Activated T-cell treated with anti-CD3 and anti-CD28 coated beads, Interleukin-2, amount 50 U/mL, for 4 hours (primary cell): ENCODE data around the gene IGSF3. TPM values are rescaled to one million over a fixed set of nuclear protein-coding genes. Genes with fewer than 3 reads are reported as not detected.

ENCODE experiments used
- ATAC-seq, 2 donors: fragments of 200-7000 bp; cut with Tn5 transposase; one replicate each; pipeline ENCODE4 v1.10.0; 2021
- DNase-seq: peaks from one replicate; pipeline ENCODE4 v3.0.0-alpha.2; 2020
- H3K27me3 Mint-ChIP-seq: one replicate; pipeline ENCODE4 v1.8.0; 2021; ENCODE audit warnings: low read depth, mixed read lengths
- H3K36me3 Mint-ChIP-seq: one replicate; pipeline ENCODE4 v1.8.0; 2022; ENCODE audit warnings: mixed read lengths; ENCODE audit not compliant: insufficient read depth
- H3K4me1 Mint-ChIP-seq: one replicate; pipeline ENCODE4 v1.8.0; 2021; ENCODE audit warnings: low read depth, mixed read lengths
- H3K4me3 Mint-ChIP-seq: one replicate; pipeline ENCODE4 v1.8.0; 2021; ENCODE audit warnings: mild to moderate bottlenecking, moderate library complexity, mixed read lengths
- H3K9me3 Mint-ChIP-seq: one replicate; pipeline ENCODE4 v1.8.0; 2021; ENCODE audit warnings: mixed read lengths
- total RNA-seq, 3 donors: library from RNA; stranded (reverse); gene quantifications; one replicate each; pipeline ENCODE4 v1.2.1, GENCODE V29; 2021

Gene IGSF3
- total RNA-seq, 3 donors from 2014 or later, result 4.0 to 7.6 (median 4.8) TPM

DNA sequence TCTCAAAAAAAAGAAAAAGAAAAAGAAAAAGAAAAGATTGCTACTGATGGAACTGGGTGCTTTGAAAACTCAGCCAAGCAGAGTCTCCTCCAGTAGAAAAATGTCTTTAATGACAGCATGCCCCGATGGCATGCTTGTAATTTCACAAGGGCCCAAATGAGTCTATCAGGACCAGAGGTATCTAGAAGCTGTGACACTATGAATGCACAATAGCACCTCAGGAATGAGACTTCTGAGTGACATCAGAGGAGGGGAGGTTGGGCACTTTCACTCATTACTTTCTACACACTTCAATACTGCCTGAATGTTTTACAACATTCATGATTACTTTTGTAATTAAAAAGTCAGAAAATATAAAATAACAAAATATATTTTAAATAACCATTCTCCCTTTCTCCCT, 81.6 kb downstream of the IGSF3 start:
- H3K36me3 Mint-ChIP-seq, result no peaks in the 10 kb centered on the region
- peaks cover 1% of the 10 kb centered on the region for H3K4me1 Mint-ChIP-seq
- no peaks in the 10 kb centered on the region for H3K9me3 Mint-ChIP-seq
- H3K4me3 Mint-ChIP-seq, result no peak overlapping the region
- ATAC-seq (no peak), DNase-seq (no peak)
- H3K27me3 Mint-ChIP-seq, result no peaks in the 10 kb centered on the region

GRCh38 chr1:116581323-116581885, 86.1 kb downstream of the IGSF3 start:
- Mint-ChIP-seq H3K4me1 (no peaks in the 10 kb centered on the region), H3K27me3 (no peaks in the 10 kb centered on the region), H3K9me3 (no peaks in the 10 kb centered on the region), H3K36me3 (peaks cover 2% of the 10 kb centered on the region), H3K4me3 (no peak overlapping the region)
- ATAC-seq, result no peak
- DNase-seq, result no peak

DNA sequence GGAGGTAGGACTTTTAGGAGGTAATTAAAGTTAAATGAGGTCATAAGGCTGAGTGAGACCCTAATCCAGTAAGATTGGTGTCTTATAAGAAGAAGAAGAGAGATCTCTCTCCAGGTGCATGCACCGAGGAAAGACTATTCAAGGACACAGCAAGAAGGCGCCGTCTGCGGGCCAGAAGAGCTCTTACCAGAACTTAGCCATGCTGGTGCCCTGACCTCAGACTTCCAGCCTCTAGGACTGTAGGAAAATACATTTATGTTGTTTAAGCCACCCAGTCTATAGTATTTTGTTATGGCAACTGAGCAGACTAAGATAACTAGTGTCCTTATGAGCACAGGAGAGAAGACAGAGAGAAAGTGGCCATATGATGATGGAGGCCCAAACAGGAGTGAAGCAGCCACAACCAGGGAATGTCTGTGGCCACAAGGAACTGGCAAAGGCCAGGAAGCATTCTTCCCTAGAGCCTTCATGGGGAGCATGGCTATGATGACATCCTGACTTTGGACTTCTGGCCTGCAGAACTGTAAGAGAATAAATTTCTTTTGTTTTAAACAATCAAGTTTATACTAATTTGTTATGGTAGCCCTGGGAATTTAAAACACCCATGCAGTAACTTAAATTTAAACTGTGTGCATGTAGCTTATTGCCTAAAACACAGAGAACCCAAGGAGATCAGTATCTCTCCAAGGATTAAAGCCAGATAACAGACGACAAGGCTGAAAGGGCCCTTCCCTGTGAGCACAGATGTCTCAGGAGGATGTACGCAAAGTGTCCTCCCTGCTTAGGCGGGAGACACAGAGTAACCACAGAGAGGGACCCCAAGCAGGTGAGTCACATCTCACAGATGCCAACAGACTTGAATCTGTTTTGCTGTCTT, 86.8 kb downstream of the IGSF3 start:
- Mint-ChIP-seq H3K27me3 (no peaks in the 10 kb centered on the region), H3K36me3 (peaks cover 2% of the 10 kb centered on the region), H3K4me3 (no peak overlapping the region), H3K4me1 (no peaks in the 10 kb centered on the region), H3K9me3 (no peaks in the 10 kb centered on the region)
- ATAC-seq (no peak), DNase-seq (no peak)

- peak overlapping the region; percentile 14 for H3K4me3 Mint-ChIP-seq
- peaks cover 2% of the 10 kb centered on the region for H3K36me3 Mint-ChIP-seq
- H3K4me1 Mint-ChIP-seq, result peaks cover 7% of the 10 kb centered on the region
- H3K9me3 Mint-ChIP-seq, result no peaks in the 10 kb centered on the region
- H3K27me3 Mint-ChIP-seq, result no peaks in the 10 kb centered on the region
- DNase-seq, result no peak
- no peak for ATAC-seq
Observed at GRCh38 chr1:116579259-116579875, 88.2 kb downstream of the IGSF3 start.

DNA sequence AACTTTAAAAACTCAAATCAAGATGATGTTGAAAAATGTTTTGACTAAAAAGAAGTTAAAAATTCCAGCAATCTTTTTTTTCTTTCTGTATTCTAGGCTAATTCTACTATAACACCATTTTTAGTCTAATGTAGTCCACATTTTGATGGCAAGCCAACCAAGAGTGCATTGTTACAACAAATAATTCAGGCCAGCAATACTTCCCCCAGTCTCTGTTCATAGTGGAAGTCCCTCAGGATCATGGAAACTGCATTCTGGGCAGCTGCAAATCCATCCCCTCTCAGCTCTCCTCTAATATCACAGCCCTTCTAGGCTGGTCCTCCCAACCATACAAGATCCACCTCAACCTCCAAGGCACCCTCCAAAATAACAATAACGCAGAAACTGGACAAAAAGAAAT, 89.0 kb downstream of the IGSF3 start:
- H3K27me3 Mint-ChIP-seq, result no peaks in the 10 kb centered on the region

DNA sequence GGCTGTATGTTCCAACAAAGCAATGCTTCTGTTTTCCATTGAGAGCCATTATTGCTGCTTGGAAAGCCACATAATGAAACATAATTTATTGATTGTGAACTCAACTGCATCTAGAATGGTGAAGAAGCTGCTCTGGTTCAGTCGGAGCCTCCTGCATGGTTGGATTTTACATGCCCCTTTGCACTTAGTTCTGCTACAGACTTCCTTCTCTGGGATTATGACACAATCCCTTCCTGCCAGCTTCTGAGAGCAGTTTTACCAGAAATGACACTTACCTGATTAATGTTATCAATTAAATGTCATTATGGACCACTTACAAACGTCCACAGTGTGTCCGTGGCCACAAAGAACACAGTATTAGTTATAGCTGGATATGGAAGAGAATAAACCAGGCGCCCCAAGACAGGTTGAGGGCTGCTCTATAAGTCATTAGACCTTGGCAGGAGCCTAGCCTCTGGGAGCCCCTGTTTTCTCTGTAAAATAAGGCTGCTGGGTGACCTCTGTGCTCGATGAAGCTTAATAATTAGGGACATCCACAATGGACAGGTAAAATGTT, 89.7 kb downstream of the IGSF3 start:
- Mint-ChIP-seq H3K36me3 (peaks cover 2% of the 10 kb centered on the region), H3K9me3 (no peaks in the 10 kb centered on the region), H3K4me1 (peaks cover 11% of the 10 kb centered on the region), H3K4me3 (no peak overlapping the region), H3K27me3 (no peaks in the 10 kb centered on the region)
- DNase-seq (no peak), ATAC-seq (no peak)

More for the DNA sequence above, 89.0 kb downstream of the IGSF3 start:
- no peak overlapping the region for H3K4me3 Mint-ChIP-seq
- no peaks in the 10 kb centered on the region for H3K9me3 Mint-ChIP-seq
- ATAC-seq (no peak), DNase-seq (no peak)
- H3K4me1 Mint-ChIP-seq, result peaks cover 11% of the 10 kb centered on the region
- H3K36me3 Mint-ChIP-seq, result peaks cover 2% of the 10 kb centered on the region

DNA sequence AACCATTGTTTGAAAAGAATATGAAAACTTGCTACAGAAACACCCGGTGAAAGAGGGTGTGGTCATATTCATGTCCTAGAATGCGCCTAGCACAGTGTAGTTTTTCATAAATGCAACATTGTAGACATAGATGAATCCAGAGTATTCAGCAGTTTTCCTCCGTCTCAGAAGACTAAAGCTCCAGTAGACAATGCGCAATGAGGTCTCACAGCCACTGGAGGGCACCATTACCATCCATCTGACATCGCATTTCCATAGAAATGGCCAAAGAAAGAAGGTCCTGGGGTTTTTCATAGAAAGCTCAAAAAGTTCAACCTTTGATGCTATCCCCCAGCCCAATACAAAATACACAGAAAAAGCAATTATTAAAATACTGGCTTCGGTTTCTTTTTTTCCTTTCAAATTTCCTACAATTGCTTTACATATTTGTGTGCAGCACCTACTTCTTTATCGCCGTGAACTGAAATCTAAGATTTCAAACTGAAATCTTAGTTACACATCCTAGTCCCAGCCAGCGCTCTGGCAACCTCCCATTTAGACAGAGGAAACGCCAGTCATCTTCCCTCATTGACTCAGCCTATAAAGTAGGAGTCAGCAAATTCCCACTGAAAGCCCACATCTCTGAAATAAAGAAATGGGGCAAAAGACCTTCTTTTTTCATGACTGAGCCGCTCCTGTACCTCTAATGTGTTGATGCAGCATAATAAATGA, 92.8 kb downstream of the IGSF3 start:
- DNase-seq (peak; percentile 59), ATAC-seq (no peak)
- H3K9me3 Mint-ChIP-seq, result no peaks in the 10 kb centered on the region
- H3K4me1 Mint-ChIP-seq, result peaks cover 22% of the 10 kb centered on the region
- H3K27me3 Mint-ChIP-seq, result no peaks in the 10 kb centered on the region
- peaks cover 2% of the 10 kb centered on the region for H3K36me3 Mint-ChIP-seq
- no peak overlapping the region for H3K4me3 Mint-ChIP-seq

DNA sequence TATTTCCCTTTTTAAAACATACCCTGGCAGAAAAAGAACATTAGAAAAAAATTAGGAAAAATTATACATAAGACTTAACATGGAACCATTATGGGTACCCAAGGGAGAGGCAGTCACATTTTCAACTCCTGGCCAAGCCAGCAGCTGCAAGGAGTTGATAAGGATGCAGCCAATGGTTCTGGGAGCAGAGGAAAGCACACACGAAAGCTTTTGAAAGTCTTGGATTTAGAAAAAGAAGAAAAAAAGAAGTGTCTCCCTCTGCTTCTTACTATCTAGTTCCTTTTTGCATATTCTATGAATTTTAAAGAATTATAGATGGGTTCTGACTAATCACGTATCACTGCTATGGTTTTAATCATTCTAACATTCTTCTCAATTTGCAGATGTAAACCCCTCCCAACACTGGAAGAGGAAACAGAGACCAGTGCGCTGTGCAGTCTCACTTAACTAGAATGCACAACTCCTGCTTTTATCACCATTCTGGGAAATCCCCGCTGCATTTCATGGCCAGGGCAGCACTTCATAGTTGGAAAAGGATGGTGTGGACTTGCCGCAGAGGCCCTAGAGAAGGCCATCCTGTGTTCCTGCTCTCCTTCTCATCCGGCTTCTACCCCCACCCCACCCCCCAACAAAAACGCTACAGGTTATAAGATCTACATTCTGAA, 94.0 kb downstream of the IGSF3 start:
- H3K36me3 Mint-ChIP-seq, result peaks cover 6% of the 10 kb centered on the region
- H3K4me1 Mint-ChIP-seq, result peaks cover 34% of the 10 kb centered on the region
- no peak overlapping the region for H3K4me3 Mint-ChIP-seq
- ATAC-seq (no peak), DNase-seq (no peak)
- no peaks in the 10 kb centered on the region for H3K9me3 Mint-ChIP-seq
- H3K27me3 Mint-ChIP-seq, result no peaks in the 10 kb centered on the region

DNA sequence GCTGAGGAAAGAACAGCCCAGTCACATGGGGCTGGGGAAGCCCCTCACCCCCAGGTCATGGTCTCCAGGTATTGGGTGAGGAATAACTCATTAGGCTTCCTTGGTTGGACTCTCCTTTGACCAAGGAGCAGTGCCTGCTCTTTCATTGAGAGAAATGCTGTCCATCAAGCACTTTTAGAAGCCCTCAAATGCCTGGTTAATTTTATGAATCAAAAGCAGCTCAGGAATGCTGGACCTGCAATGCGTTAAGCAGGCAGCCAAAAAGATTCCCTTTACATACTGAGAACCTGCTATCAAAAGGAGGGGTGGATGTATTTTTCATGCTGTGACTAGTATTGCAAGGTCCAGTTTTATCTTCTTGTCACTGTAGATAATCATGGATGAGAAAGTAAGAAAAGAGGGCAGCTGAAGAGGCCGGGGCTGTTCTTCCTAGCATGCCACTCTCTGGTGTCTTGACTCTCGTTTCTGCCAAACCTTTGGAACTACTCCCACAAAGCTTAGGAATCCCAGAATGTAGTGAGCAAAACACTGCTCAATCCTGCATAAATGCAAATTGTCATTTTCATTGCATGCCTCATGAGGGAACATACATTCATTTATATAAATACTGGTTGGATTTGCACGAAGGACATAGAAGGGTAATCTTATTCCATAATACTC, 94.6 kb downstream of the IGSF3 start:
- peaks cover 41% of the 10 kb centered on the region for H3K4me1 Mint-ChIP-seq
- peaks cover 11% of the 10 kb centered on the region for H3K36me3 Mint-ChIP-seq
- H3K9me3 Mint-ChIP-seq, result no peaks in the 10 kb centered on the region
- DNase-seq, result no peak
- H3K27me3 Mint-ChIP-seq, result no peaks in the 10 kb centered on the region
- ATAC-seq, result no peak
- no peak overlapping the region for H3K4me3 Mint-ChIP-seq

DNA sequence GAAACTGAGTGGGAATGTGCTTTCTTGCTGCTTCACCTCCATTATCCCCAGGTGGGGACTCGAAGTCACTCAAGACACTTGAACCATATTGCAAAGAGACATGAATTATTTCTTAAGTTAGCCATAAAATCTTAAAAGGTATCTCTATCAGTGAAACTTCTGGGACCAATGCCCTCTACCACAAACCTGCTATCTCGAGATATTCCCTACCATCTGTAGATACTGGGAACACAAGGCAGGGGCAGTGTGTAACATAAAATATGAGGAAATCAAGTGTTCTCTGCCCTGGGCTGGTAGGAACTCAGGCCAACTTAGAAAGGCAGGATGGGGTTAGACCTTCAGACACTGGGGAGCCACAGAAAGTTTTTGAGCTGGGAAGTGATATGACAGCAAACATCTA, 95.4 kb downstream of the IGSF3 start:
- H3K9me3 Mint-ChIP-seq, result no peaks in the 10 kb centered on the region
- no peaks in the 10 kb centered on the region for H3K27me3 Mint-ChIP-seq
- peak overlapping the region; percentile 91 for H3K4me3 Mint-ChIP-seq
- DNase-seq, result no peak
- peaks cover 45% of the 10 kb centered on the region for H3K4me1 Mint-ChIP-seq
- H3K36me3 Mint-ChIP-seq, result peaks cover 12% of the 10 kb centered on the region
- no peak for ATAC-seq

DNA sequence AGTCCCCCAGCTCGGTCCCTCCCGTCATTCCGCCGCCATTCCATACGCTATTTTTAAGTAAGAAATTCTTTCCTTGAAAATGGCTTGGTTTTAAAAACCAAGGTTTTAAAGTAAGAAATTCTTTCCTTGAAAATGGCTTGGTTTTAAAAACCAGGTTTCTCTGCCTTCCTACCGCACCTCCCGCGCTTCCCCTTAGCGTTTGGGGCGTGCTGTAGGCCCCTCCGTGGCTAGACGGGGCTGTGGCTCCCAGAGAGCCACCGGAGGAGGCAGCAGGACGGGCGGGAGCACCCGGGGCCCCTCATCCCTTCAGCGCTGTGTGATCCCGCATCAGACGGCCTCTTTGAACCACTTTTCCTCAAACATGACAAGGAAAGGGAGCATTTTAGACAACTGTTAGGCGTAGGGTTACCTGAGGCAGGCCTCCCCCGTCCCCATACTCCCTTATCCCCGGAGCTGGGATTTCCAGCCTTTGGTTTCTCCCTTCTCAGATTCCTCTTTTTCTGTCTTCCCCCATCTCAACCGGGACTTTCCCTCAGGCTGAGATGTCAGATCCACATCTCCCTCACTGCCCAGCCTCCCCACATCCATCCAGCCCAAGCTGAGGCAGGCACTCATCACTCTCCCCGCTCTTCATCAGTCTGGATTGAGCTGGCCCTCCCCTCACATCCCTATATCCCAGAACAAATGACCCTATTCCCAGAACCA, 96.2 kb downstream of the IGSF3 start:
- H3K4me3 Mint-ChIP-seq, result peak overlapping the region; percentile 91
- H3K4me1 Mint-ChIP-seq, result peaks cover 49% of the 10 kb centered on the region
- ATAC-seq (no peak), DNase-seq (no peak)
- no peaks in the 10 kb centered on the region for H3K9me3 Mint-ChIP-seq
- H3K27me3 Mint-ChIP-seq, result no peaks in the 10 kb centered on the region
- peaks cover 12% of the 10 kb centered on the region for H3K36me3 Mint-ChIP-seq

- ATAC-seq, result peak; percentile 79 to 86
- Mint-ChIP-seq H3K36me3 (peaks cover 18% of the 10 kb centered on the region), H3K27me3 (no peaks in the 10 kb centered on the region), H3K4me1 (peaks cover 55% of the 10 kb centered on the region), H3K4me3 (peak within 1 kb of the TSS; percentile 91), H3K9me3 (no peaks in the 10 kb centered on the region)
- DNase-seq, result peak; percentile 77
Observed at GRCh38 chr1:116570358-116571214, 96.9 kb downstream of the IGSF3 start, which contains the start of gene CD58. TSS of gene CD58 (minus strand) at chr1:116571026. CDS start at chr1:116570972, 54 bp downstream.
